ENCODE measurements around the gene TCF3. TPM values are rescaled to one million over a fixed set of nuclear protein-coding genes. Genes with fewer than 3 reads are reported as not detected.
A peak's percentile ranks its signal among the peaks of the same experiment; 100 is the strongest.

TCF3 gene
- total RNA-seq, 1 experiment from 2014 or later: 277 TPM

GRCh38 chr19:1571358-1571757 is 81.1 kb downstream of the TCF3 start:
- Histone ChIP-seq H3K4me3 (ENCODE audit: insufficient read depth, low read depth, low read length) (no peak overlapping the region), H3K36me3 (replicated peaks; ENCODE audit: control insufficient read depth, insufficient read depth, low read length) (no peaks in the 10 kb centered on the region), H3K27me3 (ENCODE audit: control insufficient read depth, insufficient read depth, low read length) (peaks cover 14% of the 10 kb centered on the region)
- DNase-seq: no peak

GRCh38 chr19:1570836-1571235 is 81.6 kb downstream of the TCF3 start:
- H3K4me3 ChIP-seq (ENCODE audit: insufficient read depth, low read depth, low read length): no peak overlapping the region
- DNase-seq: no peak

GRCh38 chr19:1569997-1570396 is 82.4 kb downstream of the TCF3 start:
- H3K36me3 ChIP-seq (replicated peaks; ENCODE audit: control insufficient read depth, insufficient read depth, low read length): no peaks in the 10 kb centered on the region
- no peak for DNase-seq
- no peak overlapping the region for H3K4me3 ChIP-seq (ENCODE audit: insufficient read depth, low read depth, low read length)
- peaks cover 14% of the 10 kb centered on the region for H3K27me3 ChIP-seq (ENCODE audit: control insufficient read depth, insufficient read depth, low read length)

More at GRCh38 chr19:1570836-1571235, 81.6 kb downstream of the TCF3 start:
- Histone ChIP-seq H3K36me3 (replicated peaks; ENCODE audit: control insufficient read depth, insufficient read depth, low read length) (no peaks in the 10 kb centered on the region), H3K27me3 (ENCODE audit: control insufficient read depth, insufficient read depth, low read length) (peaks cover 14% of the 10 kb centered on the region)

- Histone ChIP-seq H3K4me3 (ENCODE audit: insufficient read depth, low read depth, low read length) (peak within 1 kb of the TSS; percentile 89), H3K36me3 (replicated peaks; ENCODE audit: control insufficient read depth, insufficient read depth, low read length) (peaks cover 2% of the 10 kb centered on the region), H3K27me3 (ENCODE audit: control insufficient read depth, insufficient read depth, low read length) (peaks cover 14% of the 10 kb centered on the region)
- DNase-seq: peak; percentile 100
Observed at GRCh38 chr19:1568320-1569019, 83.9 kb downstream of the TCF3 start, which contains the start of gene MEX3D. TSS of gene MEX3D (minus strand) at chr19:1568325. CDS start at chr19:1568058, 267 bp downstream.

GRCh38 chr19:1567848-1568227 is 84.6 kb downstream of the TCF3 start:
- H3K27me3 ChIP-seq (ENCODE audit: control insufficient read depth, insufficient read depth, low read length): peaks cover 14% of the 10 kb centered on the region
- no peak overlapping the region; the same call in 1 of the 2 replicates for H3K4me3 ChIP-seq (ENCODE audit: insufficient read depth, low read depth, low read length)
- peaks cover 2% of the 10 kb centered on the region for H3K36me3 ChIP-seq (replicated peaks; ENCODE audit: control insufficient read depth, insufficient read depth, low read length)
- peak; percentile 87 for DNase-seq

- Histone ChIP-seq H3K4me3 (ENCODE audit: insufficient read depth, low read depth, low read length) (peak overlapping the region; percentile 89), H3K27me3 (ENCODE audit: control insufficient read depth, insufficient read depth, low read length) (peaks cover 14% of the 10 kb centered on the region), H3K36me3 (replicated peaks; ENCODE audit: control insufficient read depth, insufficient read depth, low read length) (peaks cover 2% of the 10 kb centered on the region)
- DNase-seq: peak; percentile 81
Observed at GRCh38 chr19:1567116-1567847, 85.1 kb downstream of the TCF3 start.

- peak; percentile 98 for DNase-seq
- Histone ChIP-seq H3K36me3 (replicated peaks; ENCODE audit: control insufficient read depth, insufficient read depth, low read length) (peaks cover 2% of the 10 kb centered on the region), H3K27me3 (ENCODE audit: control insufficient read depth, insufficient read depth, low read length) (peaks cover 14% of the 10 kb centered on the region), H3K4me3 (ENCODE audit: insufficient read depth, low read depth, low read length) (peak overlapping the region; percentile 89)
Observed at GRCh38 chr19:1566392-1567115, 85.9 kb downstream of the TCF3 start.

GRCh38 chr19:1563251-1563650 is 89.2 kb downstream of the TCF3 start:
- DNase-seq: no peak
- H3K27me3 ChIP-seq (ENCODE audit: control insufficient read depth, insufficient read depth, low read length): no peaks in the 10 kb centered on the region

GRCh38 chr19:1561236-1561842 is 91.1 kb downstream of the TCF3 start:
- H3K36me3 ChIP-seq (replicated peaks; ENCODE audit: control insufficient read depth, insufficient read depth, low read length): peaks cover 2% of the 10 kb centered on the region
- H3K4me3 ChIP-seq (ENCODE audit: insufficient read depth, low read depth, low read length): no peak overlapping the region
- no peak for DNase-seq
- H3K27me3 ChIP-seq (ENCODE audit: control insufficient read depth, insufficient read depth, low read length): no peaks in the 10 kb centered on the region

More at GRCh38 chr19:1563251-1563650, 89.2 kb downstream of the TCF3 start:
- Histone ChIP-seq H3K36me3 (replicated peaks; ENCODE audit: control insufficient read depth, insufficient read depth, low read length) (peaks cover 2% of the 10 kb centered on the region), H3K4me3 (ENCODE audit: insufficient read depth, low read depth, low read length) (no peak overlapping the region)

- peak; percentile 65 for DNase-seq
- H3K36me3 ChIP-seq (replicated peaks; ENCODE audit: control insufficient read depth, insufficient read depth, low read length): peaks cover 2% of the 10 kb centered on the region
- no peaks in the 10 kb centered on the region for H3K27me3 ChIP-seq (ENCODE audit: control insufficient read depth, insufficient read depth, low read length)
- H3K4me3 ChIP-seq (ENCODE audit: insufficient read depth, low read depth, low read length): no peak overlapping the region
Observed at GRCh38 chr19:1560286-1560882, 92.0 kb downstream of the TCF3 start.

Other genes with a start within 250 kb of the TCF3 start
- gene DAZAP1, start 245.0 kb downstream of the TCF3 start, total RNA-seq (2014; rRNA removed; shearing (Covaris generic)): 196 and 198 TPM in 2 replicates
- 1,494 and 1,693 TPM in 2 replicates for gene RPS15, start 214.2 kb downstream of the TCF3 start, total RNA-seq (2014; rRNA removed; shearing (Covaris generic))
- 0.11 and 0.31 TPM in 2 replicates for gene APC2, start 202.5 kb downstream of the TCF3 start, total RNA-seq (2014; rRNA removed; shearing (Covaris generic))
- gene C19orf25, start 173.4 kb downstream of the TCF3 start, total RNA-seq (2014; rRNA removed; shearing (Covaris generic)): 57.2 and 75.3 TPM in 2 replicates
- 5.5 and 9.6 TPM in 2 replicates for gene PCSK4, start 162.3 kb downstream of the TCF3 start, total RNA-seq (2014; rRNA removed; shearing (Covaris generic))
- gene REEP6, start 161.4 kb downstream of the TCF3 start, total RNA-seq (2014; rRNA removed; shearing (Covaris generic)): 3.1 and 4.5 TPM in 2 replicates
- 0.21 and 0.52 TPM in 2 replicates for gene ADAMTSL5, start 139.6 kb downstream of the TCF3 start, total RNA-seq (2014; rRNA removed; shearing (Covaris generic))
- 0.14 and 0.18 TPM in 2 replicates for gene PLK5, start 128.5 kb downstream of the TCF3 start, total RNA-seq (2014; rRNA removed; shearing (Covaris generic))
- gene MEX3D, start 84.3 kb downstream of the TCF3 start, total RNA-seq (2014; rRNA removed; shearing (Covaris generic)): 107 and 117 TPM in 2 replicates
- gene MBD3, start 59.8 kb downstream of the TCF3 start, total RNA-seq (2014; rRNA removed; shearing (Covaris generic)): 105 and 114 TPM in 2 replicates
- gene UQCR11, start 47.2 kb downstream of the TCF3 start, total RNA-seq (2014; rRNA removed; shearing (Covaris generic)): 103 and 111 TPM in 2 replicates
- gene ONECUT3, start 100.9 kb upstream of the TCF3 start, total RNA-seq (2014; rRNA removed; shearing (Covaris generic)): not detected in 2 replicates
- 5.8 and 7.4 TPM in 2 replicates for gene ATP8B3, start 159.7 kb upstream of the TCF3 start, total RNA-seq (2014; rRNA removed; shearing (Covaris generic))
- gene REXO1, start 195.9 kb upstream of the TCF3 start, total RNA-seq (2014; rRNA removed; shearing (Covaris generic)): 19.8 and 21.9 TPM in 2 replicates
- 20.5 and 21.2 TPM in 2 replicates for gene KLF16, start 211.0 kb upstream of the TCF3 start, total RNA-seq (2014; rRNA removed; shearing (Covaris generic))
- gene ABHD17A, start 232.9 kb upstream of the TCF3 start, total RNA-seq (2014; rRNA removed; shearing (Covaris generic)): 87.0 and 134 TPM in 2 replicates

Measured in H7 (cell line).